Measurements from ENCODE around the gene ADM5. TPM values are rescaled to one million over a fixed set of nuclear protein-coding genes. Genes with fewer than 3 reads are reported as not detected.

Gene ADM5
- total and polyA plus RNA-seq, 10 of the 15 experiments (the other 5 are each of a cell fraction or from before 2014, with no cell fraction given): 0.05 to 6.0 (median 1.2) TPM; not detected in 1

GRCh38 chr19:49653466-49653806, 36.0 kb upstream of the ADM5 start:
- intact Hi-C loops (cut with micrococcal nuclease; ENCODE audit: unreplicated experiment): no loop called here

GRCh38 chr19:49654581-49654980, 34.8 kb upstream of the ADM5 start:
- Histone ChIP-seq H3K9ac (ENCODE audit: control insufficient read depth, insufficient read depth, low read length) (no peak overlapping the region), H3K79me2 (ENCODE audit: control insufficient read depth, insufficient read depth, low read length) (no peaks in the 10 kb centered on the region), H3K4me3 (no peak overlapping the region), H3K27me3 (replicated peaks in 1 of 2; ENCODE audit: control insufficient read depth in 2 of 2, insufficient read depth in 2 of 2, low read length in 1 of 2) (no peaks in the 10 kb centered on the region), H3K9me3 (replicated peaks; ENCODE audit: control insufficient read depth, insufficient read depth, low read length) (no peaks in the 10 kb centered on the region), H3K36me3 (ENCODE audit: control insufficient read depth in 2 of 2, insufficient read depth in 2 of 2, low read length in 1 of 2) (peaks cover 0 to 36% of the 10 kb centered on the region in 2 experiments; a peak in 3 of 4 replicates), H3K4me2 (ENCODE audit: control insufficient read depth, insufficient read depth) (no peak overlapping the region), H3K4me1 (ENCODE audit: control insufficient read depth, insufficient read depth, low read length) (no peaks in the 10 kb centered on the region), H2AFZ (ENCODE audit: control insufficient read depth, low read depth, low read length) (no peak overlapping the region), H4K20me1 (ENCODE audit: control insufficient read depth, insufficient read depth) (no peaks in the 10 kb centered on the region), H3K27ac (ENCODE audit: control insufficient read depth, insufficient read depth) (no peak overlapping the region)
- WGBS (ENCODE audit: insufficient coverage, insufficient replicate concordance, low lambda C conversion rate, missing lambda C conversion rate): 91% methylated on average over 10 of the region's 10 CpGs
- ATAC-seq (no peak), DNase-seq (ENCODE audit: low read depth, low spot score) (no peak), FAIRE-seq (no peak)
- ChIA-PET CTCF (no interaction called here), POLR2A (interaction anchor here (1.2 kb wide), 1 partner anchor 13 kb away, joined by 3 read pairs; the partner anchor contains the start of gene SCAF1), SMC1A (ENCODE audit: uncharacterized antibody, unreplicated experiment) (interaction anchor here (0.9 kb wide), 1 partner anchor 11 kb away, joined by 4 read pairs; the partner anchor contains the start of genes BCL2L12 and IRF3), RAD21 (ENCODE audit: unreplicated experiment) (no interaction called here)
- no TSS peak for BruUV-seq (replicated peaks)
- in situ Hi-C loops (cut with MboI): no loop called here
- intact Hi-C loops (cut with micrococcal nuclease; ENCODE audit: unreplicated experiment): no loop called here
- TF ChIP-seq SPI1 (IDR thresholded peaks at IDR 0.05; ENCODE audit: borderline replicate concordance, insufficient read depth, low read depth, low read length): no peak
- TF ChIP-seq RFX5 (IDR thresholded peaks at IDR 0.05; ENCODE audit: low read depth, low read length): no peak
- TF ChIP-seq JUND (IDR thresholded peaks at IDR 0.05; ENCODE audit: low read depth, low read length): no peak
- TF ChIP-seq NFXL1 (IDR thresholded peaks at IDR 0.05; ENCODE audit: borderline replicate concordance): no peak
- TF ChIP-seq KDM1A (IDR thresholded peaks at IDR 0.05; ENCODE audit: borderline replicate concordance): no peak

More at GRCh38 chr19:49653466-49653806, 36.0 kb upstream of the ADM5 start:
- no peaks in the 10 kb centered on the region for H3K4me1 ChIP-seq (ENCODE audit: control insufficient read depth, insufficient read depth, low read length)
- H2AFZ ChIP-seq (ENCODE audit: control insufficient read depth, low read depth, low read length): no peak overlapping the region
- BruUV-seq (replicated peaks): no TSS peak
- no peak overlapping the region for H3K4me3 ChIP-seq
- H3K79me2 ChIP-seq (ENCODE audit: control insufficient read depth, insufficient read depth, low read length): no peaks in the 10 kb centered on the region
- DNase-seq (ENCODE audit: low read depth, low spot score) (no peak), FAIRE-seq (no peak), ATAC-seq (no peak)
- SMC1A ChIA-PET (ENCODE audit: uncharacterized antibody, unreplicated experiment): no interaction called here
- no peaks in the 10 kb centered on the region for H4K20me1 ChIP-seq (ENCODE audit: control insufficient read depth, insufficient read depth)
- no peaks in the 10 kb centered on the region for H3K9me3 ChIP-seq (replicated peaks; ENCODE audit: control insufficient read depth, insufficient read depth, low read length)
- POLR2A ChIA-PET: no interaction called here
- WGBS (ENCODE audit: insufficient coverage, insufficient replicate concordance, low lambda C conversion rate, missing lambda C conversion rate): 94% methylated on average over 13 of the region's 13 CpGs
- TF ChIP-seq BMI1 (IDR thresholded peaks at IDR 0.05; ENCODE audit: borderline replicate concordance): no peak
- TF ChIP-seq RBBP5 (conservative IDR thresholded peaks at IDR 0.05): no peak
- no peak for TF ChIP-seq BRCA1 (IDR thresholded peaks at IDR 0.05; ENCODE audit: low read depth, low read length)
- TF ChIP-seq ZSCAN29 (IDR thresholded peaks at IDR 0.05): no peak
- no peak for TF ChIP-seq NFYB (IDR thresholded peaks at IDR 0.05; ENCODE audit: insufficient read depth, low read depth, low read length)
- TF ChIP-seq STAT1 (conservative IDR thresholded peaks at IDR 0.05): no peak
- no peak for TF ChIP-seq HSF1 (IDR thresholded peaks at IDR 0.05; ENCODE audit: low read depth, low read length)
- TF ChIP-seq IKZF1 (conservative IDR thresholded peaks at IDR 0.05): no peak
- CTCF ChIA-PET: no interaction called here
- H3K4me2 ChIP-seq (ENCODE audit: control insufficient read depth, insufficient read depth): no peak overlapping the region
- peaks cover 0 to 26% of the 10 kb centered on the region in 2 experiments; a peak in 3 of 4 replicates for H3K36me3 ChIP-seq (ENCODE audit: control insufficient read depth in 2 of 2, insufficient read depth in 2 of 2, low read length in 1 of 2)
- H3K27ac ChIP-seq (ENCODE audit: control insufficient read depth, insufficient read depth): no peak overlapping the region
- in situ Hi-C loops (cut with MboI): no loop called here
- H3K9ac ChIP-seq (ENCODE audit: control insufficient read depth, insufficient read depth, low read length): no peak overlapping the region
- no peaks in the 10 kb centered on the region for H3K27me3 ChIP-seq (replicated peaks in 1 of 2; ENCODE audit: control insufficient read depth in 2 of 2, insufficient read depth in 2 of 2, low read length in 1 of 2)
- RAD21 ChIA-PET (ENCODE audit: unreplicated experiment): no interaction called here
